ENCODE data around the gene TGFBI.

The TGFBI gene

DNA sequence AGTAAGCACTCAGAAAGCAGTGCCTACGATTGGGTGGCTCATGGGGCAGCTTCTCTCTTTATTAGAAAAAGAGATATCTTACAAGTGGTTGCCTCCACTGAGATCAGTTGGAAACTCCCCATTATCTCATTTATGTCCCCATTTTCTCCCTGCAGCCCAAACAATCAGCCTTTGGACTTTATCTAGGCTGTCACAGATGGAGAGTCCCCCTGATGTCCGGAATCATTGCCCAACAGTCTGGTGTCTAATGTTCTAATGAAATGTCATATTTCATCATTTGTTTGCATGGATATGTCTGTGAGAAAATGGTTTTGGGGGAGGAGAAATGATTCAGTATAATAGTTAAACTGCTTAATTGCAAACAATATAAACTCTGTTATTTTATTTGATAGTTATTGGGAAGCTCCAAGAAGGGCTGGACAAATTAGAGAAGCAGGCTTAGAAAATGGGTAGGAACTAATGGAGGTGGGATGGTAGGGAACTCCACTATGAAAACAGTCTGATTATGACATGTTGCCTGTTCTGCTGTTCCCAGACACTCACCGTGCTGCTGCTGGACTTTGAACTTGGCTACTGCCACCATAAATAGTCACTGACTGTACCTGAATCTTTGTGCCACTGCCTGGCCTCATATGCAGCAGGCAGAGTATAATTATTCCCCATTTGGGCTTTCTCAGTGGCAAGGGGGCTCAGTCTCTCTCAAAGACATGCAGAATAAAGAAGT is 65.6 kb downstream of the TGFBI start:
- no peak for DNase-seq (ENCODE audit: low spot score)

DNA sequence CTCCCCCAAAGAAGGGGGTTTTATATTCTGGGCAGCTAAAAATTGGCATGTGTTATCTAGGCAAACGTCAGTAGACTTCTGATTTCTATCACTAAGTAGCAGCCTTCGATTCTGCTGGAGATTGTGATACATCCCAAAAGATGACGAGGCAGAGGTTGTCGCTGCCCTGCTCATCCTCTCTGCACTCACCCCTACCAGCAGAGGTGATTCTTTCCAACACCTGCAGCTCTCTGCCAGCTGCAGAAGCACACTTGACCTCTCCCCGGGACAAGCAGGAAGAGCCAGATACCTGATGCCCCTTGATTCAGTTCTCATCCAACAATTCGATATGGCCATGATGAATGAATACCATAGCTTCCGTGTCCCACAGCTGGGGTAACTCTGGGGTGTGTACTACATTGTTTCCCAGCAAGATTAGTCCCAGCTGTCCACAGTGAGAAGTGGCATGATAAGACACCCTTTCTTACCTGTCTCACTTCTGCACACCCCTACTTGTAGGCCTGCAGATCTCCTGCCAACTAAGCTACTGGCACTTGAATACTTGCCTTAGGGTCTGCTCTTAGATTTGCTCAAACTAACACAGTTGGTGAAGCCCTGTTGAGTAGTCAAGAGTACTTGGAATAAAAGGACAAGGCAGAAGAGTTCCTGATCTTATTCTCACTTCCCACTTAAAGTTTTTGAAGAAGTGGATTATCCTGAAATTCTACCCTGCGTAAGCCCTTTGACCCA is 66.3 kb downstream of the TGFBI start:
- no peak for DNase-seq (ENCODE audit: low spot score)

DNA sequence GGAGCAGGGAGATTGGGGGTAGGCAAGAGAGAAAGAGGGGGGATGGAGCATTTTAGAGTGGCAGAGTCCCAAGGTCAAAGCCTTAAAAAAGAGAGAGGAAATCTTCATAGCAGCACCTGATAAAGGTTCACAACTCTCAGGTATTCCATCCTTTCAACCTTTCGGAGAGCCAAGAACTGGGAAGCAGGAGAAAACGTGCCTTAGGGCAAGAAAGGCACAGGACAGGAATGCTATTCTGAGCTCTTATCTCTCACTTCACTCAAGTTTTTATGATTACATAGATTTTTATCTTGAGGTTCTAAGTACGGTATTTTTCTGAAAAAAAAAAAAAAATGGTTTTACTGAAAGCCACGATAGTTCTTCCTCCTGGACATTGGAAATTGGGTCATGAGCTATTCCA is 69.4 kb downstream of the TGFBI start:
- DNase-seq (ENCODE audit: low spot score), result no peak

DNA sequence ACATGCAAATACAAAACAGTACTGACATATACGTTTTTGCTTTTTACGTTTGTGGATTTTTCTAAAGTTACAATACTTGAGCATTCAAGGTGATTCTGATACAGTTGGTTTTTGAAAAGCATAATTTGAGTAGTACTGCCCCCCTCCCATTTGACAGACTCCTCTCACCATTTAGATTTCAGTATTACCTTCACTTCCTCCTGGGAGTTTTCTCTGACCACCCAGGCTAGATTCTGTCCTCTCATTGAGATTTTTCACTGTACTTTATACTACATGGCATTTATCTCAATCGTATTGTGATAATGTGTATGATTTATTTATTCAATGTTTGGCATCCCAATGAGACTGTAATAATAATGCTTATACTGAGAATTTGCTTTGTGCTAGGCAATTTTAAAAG is 71.1 kb downstream of the TGFBI start:
- no peak for DNase-seq (ENCODE audit: low spot score)

DNA sequence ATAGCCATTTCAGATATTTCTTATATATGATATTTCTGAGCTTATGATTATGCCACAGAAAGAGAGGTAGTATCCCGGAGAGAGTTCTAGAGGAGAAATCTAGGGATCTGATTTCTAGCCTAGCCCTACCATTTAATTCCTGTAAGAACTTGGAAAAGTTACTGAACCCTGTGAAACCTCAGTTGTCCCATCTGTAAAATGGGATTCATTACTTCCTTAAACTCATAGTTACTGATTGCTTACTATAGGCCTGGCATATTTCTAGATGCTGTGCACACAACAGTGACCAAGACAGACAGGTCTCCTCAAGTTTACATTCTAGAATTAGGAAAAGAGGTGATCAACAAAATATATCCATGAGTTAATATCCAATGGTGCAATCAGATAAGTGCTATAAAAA is 73.1 kb downstream of the TGFBI start:
- no peak for DNase-seq (ENCODE audit: low spot score)

DNA sequence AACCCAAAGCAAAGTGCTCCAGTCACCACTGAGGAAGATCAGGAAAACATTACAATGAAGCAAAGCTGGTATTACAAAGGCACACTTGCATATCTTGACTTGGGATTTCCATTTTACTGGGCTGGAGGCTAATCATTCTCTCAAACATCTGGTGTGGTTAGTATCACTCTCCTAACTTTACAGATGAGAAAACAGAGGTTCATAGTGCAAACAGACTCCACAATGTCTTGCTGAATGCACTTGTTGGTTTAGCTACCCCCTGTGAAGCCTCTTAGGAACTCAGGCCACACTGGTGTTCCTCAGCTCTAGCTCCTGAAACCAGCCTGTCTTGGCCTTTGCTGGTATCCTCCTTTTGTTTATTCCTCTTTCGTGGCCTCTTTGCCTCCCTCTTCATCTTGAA is 74.3 kb downstream of the TGFBI start:
- DNase-seq (ENCODE audit: low spot score), result no peak

DNA sequence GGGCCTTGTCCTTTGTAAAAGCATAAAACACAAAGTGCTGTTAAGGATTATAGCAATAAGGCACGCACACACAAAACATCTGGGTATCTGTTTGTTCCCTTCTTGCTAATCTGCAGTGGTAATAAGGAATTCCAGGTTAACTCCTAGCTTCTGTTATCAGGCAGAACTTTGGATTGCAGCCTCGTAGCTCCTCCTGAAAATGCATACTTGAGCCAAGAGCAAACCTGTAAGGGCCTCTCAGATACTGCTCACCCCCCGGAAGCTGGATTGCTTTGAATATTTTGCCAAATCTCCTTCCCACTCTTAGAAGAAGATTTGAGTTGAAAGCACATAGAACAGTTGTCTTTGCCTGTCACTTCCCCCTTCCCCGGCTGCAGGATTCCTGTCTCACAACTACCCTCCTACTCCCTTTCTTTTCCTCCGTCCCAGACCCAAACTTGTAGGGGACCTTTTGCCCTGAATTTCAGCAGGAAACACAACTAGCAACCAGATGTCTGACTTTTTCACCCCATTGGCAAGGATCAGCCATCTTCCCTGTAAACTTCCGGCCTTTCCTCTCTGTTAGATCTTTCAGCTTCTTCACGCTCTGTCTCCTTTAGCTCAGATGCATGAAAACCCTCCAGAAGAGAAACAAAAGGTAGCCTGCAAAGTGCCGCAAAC is 75.6 kb downstream of the TGFBI start:
- no peak for DNase-seq (ENCODE audit: low spot score)

DNA sequence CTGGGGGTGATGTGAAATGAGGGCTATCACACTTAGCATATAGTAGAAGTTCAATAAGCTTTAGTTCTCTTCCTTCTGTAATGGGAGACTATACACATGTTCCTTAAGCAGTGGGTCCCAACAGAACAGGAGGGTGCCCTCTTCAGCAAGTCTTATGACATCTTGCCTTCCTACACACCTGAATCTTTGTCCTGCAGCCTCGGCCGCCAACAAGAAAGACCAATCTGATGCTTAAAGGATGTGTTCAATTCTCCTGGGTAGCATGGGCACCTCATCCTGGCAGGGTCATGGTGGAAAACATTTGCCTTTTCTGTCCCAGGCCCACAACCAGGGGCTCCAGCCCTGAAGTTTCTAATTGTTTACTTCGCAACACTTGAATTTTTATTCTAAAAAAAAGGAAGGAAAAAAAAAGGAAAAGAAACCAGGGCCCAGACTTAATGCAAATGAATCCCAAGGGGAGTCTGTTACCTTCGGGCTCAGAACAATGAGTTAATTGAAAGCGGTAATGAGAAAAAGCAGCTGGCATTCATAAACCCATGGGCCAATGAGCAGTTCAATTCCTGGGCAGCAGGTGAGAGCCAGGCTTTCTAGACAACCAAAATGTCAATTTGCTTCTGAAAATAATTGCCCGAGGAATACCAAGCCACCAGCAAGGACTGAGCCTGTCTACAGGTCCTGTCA is 77.7 kb downstream of the TGFBI start:
- no peak for DNase-seq (ENCODE audit: low spot score)

DNA sequence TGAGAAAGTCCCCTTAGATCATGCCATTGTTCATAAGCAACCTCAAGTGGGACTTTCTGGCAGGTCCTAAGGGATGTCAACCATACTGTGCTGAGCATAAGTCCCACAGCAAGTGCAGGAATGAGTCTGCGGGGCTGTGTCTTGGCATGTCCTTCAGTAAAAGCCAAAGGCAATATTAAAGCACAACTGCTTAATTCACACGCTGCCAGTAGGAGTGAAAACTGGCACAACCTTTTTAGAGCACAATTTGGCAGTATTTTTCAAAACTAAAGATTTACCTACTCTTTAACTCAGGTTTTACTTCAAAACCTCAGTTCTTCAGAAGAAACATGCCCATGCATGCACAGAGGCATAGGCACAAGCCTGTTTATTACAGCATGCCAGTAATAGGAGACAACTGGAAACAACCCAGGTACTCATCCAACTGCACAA is 79.4 kb downstream of the TGFBI start:
- DNase-seq (ENCODE audit: low spot score), result no peak

DNA sequence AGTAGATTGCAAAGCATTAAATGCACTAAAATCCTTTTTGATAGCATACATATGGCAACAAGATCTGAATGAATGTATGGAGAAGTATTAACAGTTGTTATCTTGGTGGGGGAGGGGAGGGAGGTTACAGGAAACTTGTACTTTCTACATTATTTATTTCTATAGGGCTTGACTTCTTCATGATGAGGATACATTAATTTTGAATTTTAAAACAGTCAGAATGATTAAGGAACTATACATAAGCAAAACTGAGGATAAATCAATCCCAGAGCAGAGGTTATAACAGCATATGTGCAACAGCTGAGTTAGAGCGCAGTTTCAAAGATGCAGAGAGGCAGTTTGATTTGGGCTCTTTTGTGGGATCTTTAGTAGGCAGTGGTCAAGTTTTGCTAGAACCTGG is 80.0 kb downstream of the TGFBI start:
- no peak for DNase-seq (ENCODE audit: low spot score)

DNA sequence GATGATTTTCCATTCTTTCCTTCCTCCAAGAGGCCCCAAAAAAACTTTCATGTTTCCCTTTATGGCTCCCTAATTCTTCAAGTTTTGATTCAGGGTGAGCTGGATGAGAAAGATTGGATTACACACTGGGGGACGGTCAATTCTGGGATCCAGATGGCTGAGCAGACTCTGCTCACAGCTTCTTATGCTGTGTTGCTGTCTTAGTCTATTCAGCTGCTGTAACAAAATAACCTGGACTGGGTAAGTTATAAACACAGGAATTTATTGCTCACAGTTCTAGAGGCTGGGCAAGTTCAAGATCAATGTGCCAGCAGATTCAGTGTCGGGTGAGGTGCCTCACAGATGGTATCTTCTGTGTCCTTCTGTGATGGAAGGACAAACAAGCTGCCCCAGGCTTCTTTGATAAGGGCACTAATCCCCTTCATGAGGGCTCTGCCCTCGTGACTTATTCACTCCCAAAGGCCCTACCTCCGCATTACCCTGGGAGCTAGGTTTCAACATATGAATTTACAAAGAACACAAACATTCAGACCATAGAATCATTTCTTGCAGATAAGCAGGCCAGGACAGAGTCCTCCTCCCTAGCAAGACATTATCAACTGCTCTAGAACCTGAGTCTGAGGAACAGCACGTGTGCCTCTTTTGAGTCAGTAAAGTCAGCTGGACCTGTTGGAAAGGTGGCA is 80.8 kb downstream of the TGFBI start:
- DNase-seq (ENCODE audit: low spot score), result no peak
